Smooth muscle cell of the brain vasculature (primary cell): ENCODE measurements around the gene SCTR.

Experiments used
- DNase-seq: peaks from one replicate; pipeline ENCODE4 v3.0.0-alpha.2; 2012; ENCODE audit warnings: low read depth, low spot score

The SCTR gene

DNA sequence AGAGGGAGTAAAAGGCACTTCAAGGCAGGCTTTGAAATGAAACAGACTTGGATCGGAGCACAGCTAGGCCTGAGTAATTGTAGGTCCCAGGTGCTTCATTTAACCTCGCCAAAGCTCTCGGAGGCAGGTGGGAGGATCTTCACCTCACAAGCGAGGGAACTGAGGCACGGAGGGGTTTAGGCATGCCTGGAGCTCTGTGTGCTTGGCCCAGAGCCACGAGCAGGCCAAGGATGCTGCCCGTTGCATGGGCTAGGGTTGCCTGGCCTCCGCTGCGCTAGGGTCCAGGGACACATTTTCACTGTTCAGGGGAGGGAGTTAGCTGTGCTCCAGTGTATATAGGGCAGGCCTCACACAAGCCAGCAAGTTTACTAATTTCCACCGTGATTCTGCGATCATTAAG lies 81.4 kb downstream of the SCTR start:
- no peak for DNase-seq

DNA sequence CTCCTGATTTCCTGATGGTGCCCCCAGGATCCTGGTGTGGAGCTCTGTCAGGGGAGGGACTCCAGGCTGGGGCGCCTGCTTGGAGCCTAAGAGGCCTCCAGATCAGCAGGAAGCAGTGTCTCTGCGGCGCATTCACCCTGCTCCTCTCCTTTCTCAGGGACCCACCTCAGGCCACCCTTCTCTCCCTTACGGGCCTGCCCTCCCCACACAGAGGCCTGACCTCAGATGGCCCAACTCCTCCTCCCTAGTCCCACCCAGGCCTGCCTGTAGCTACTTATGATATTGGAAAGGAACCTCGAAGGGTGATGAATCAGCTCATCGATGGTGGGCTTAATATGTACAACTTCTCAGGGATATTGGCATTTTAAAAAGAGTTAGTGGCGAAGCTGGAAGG lies 82.1 kb downstream of the SCTR start:
- no peak for DNase-seq

DNA sequence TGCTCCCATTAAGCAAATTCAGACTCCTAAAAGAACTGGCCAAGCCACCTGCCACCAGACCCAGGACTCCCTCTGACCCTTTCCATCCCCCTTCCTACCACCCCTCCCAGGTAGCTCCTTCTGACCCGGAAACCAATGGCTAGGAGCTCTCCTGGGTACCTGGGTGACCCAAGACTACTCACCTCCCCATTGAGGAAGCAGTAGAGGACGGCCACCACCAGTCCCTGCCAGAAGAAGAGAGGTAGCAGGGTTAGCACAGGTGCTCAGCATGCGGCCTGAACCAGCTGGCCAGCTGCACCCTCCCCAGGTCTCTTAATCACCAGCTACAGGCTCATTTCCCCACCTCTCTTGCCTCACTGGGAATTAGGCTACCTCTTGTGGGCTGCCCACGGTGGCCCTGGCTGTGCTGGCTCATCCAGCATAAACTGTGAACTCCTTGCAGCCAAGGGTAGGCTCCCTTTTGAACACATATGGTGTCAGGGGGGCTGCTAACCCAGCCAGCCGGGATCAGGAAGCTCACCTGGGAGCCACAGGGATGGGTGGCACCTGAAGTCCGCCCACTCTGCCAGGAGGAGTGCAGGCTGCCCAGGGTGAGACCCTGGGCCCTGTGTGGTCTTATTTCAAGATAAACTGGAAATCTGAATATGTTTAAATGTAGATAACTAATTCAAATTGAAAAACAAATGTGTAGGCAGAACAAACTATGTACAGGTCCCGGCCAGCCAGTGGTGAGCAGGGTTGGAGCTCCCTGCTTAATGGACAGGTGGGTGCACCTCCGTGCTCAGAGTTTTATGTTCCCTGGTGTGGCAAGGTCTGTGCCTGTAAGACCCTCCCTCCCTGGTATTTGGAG lies 82.7 kb downstream of the SCTR start:
- no peak for DNase-seq

DNA sequence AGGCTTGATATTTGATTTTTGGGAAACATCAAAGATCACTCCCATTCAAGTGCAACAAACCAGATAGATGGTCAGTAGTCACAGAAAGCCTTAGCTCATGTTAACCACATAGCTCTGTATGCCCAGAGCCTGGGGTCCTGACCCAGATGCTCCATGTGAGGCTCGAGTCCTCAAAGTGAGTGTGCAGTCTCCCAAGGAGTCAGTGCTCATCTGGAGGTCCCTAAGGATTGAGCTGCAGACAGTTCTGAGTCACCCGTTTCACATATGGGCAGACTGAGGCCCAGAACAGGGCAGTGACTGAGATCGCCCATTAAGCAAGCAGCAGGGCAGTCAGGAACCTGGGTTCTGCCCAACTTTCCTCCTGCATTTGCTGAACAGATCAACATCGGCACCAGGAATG lies 83.4 kb downstream of the SCTR start:
- no peak for DNase-seq

DNA sequence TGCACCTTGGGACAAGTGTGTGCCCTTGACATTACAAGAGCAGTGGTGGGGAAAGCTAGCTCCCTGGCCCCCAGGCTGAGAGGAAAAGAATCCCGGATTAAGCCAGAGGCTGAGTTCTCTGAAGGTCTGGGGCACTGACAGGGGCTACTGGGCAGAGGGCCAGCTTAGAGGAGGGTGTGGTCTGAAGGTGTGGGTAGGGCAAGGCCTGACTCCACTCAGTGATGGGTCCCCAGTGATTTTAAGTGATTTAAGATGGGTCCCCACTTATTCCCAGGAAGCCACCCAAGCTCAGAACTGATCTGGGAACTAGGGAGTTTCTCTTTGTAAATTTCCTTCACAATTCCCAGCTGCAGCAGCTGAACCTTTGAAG lies 83.8 kb downstream of the SCTR start:
- DNase-seq, result no peak

DNA sequence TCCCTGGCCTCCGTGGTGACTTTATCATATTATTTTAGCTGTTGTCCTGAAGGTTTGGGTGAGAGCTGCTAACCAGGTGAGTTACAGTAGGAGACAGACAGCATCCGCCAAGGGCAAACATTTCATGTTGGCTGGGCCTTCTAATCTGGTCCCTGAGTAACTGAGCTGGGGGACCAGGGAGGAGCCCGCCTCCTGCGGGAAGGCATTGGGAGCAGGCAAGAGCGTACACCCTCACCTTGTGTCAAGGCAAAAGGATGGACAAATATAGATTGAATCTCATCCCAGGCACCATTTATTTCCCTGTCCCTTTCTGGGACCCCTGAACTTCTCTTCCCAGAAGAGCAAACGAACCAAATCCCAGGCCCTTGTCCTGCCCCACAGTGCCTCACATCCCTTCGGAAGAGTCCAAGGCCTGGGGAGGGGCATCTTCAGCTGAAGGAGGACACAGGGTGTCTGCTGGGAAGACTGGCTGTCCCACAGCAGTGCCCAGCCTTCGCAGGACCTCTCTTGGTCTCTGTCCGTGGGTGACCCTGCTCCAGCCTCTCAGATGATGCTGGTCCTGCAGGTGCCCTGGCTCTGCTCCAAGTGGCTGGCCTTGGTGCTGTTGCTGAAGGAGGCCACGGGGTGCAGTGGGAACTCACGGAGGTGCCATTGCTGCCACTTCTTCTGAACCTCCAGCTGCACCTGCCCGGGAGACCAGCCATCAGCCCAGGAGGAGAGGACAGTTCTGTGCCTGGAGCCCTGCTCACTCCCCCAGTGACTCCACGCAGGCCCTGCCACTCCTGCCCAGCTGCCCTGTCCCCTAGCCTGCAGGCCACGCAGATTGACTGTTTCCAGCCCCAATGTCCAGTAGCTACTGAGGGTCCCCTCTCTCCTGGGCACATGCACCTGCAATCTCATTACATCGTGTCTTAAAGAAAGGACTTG lies 84.4 kb downstream of the SCTR start:
- DNase-seq, result no peak

DNA sequence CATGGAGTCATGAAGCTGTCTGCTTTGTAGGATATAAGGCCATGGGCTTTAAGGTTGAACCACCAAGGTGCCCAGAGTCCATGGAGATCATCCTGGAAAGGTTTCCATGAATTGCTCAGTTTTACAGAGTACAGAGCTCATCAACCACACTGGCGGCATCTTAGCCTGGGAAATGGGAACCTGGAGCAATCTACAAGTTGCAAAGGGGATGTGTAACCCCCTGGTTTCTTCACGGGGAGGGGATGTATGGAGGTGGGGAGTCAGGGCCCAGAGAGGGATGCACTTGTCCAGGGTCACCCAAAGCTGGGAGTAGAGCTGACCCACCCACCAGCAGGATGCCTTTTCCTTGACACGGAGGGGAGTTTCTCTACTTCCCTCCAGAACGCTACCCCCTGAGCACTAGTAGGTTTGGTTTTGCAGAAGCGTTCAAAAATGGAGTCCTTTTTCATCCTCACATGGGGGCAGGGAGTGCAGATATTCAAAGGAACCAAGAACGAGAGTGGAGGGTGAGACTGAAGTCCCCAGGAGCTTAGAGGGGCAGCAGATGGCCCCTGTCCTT lies 85.5 kb downstream of the SCTR start:
- DNase-seq, result no peak

DNA sequence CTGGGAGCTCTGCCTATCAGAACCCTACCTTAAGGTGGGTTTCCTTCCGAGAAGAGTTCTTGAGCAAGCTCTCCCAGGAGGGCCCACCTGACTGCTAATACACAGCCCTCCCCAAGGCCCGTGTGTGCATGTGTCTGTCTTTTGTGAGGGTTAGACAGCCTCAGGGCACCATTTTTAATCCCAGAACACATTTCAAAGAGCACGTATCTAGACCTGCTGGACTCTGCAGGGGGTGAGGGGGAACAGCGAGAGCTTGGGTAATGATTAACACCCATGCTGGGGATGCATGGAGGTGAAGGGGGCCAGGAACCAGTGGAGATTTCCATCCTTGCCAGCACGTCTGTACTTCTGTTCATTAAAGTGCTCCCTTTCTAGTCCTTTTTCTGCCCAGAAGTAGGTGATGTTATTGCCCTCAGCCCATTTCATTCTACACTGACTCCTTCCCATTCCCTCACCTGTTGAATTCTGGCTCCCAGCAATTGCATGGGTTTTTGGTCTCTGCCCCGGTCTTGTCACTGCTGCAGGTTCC lies 86.1 kb downstream of the SCTR start:
- DNase-seq, result no peak

DNA sequence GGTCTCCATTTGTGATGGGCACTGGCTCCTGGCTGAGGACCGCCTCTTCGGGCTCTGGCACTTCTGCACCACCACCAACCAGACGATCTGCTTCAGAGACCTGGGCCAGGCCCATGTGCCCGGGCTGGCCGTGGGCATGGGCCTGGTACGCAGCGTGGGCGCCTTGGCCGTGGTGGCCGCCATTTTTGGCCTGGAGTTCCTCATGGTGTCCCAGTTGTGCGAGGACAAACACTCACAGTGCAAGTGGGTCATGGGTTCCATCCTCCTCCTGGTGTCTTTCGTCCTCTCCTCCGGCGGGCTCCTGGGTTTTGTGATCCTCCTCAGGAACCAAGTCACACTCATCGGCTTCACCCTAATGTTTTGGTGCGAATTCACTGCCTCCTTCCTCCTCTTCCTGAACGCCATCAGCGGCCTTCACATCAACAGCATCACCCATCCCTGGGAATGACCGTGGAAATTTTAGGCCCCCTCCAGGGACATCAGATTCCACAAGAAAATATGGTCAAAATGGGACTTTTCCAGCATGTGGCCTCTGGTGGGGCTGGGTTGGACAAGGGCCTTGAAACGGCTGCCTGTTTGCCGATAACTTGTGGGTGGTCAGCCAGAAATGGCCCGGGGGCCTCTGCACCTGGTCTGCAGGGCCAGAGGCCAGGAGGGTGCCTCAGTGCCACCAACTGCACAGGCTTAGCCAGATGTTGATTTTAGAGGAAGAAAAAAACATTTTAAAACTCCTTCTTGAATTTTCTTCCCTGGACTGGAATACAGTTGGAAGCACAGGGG lies 87.1 kb downstream of the SCTR start:
- no peak for DNase-seq

DNA sequence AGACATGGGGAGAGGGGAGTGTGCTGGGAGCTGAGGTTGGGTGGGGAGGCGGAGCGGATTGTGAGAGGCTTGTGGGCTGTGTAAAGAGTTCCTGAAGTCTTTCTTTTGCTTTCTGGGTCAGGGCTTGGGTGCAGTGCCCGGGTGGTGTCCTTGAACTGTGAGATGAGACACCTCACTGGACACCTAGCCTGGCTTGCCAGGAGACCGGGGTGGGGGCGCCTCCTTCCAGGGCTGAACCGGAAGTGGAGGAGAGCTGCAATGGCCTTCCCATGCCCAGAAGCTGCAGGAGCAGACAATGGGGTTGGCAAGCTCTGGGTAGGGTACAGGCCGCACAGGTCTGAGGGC lies 88.4 kb downstream of the SCTR start:
- no peak for DNase-seq

DNA sequence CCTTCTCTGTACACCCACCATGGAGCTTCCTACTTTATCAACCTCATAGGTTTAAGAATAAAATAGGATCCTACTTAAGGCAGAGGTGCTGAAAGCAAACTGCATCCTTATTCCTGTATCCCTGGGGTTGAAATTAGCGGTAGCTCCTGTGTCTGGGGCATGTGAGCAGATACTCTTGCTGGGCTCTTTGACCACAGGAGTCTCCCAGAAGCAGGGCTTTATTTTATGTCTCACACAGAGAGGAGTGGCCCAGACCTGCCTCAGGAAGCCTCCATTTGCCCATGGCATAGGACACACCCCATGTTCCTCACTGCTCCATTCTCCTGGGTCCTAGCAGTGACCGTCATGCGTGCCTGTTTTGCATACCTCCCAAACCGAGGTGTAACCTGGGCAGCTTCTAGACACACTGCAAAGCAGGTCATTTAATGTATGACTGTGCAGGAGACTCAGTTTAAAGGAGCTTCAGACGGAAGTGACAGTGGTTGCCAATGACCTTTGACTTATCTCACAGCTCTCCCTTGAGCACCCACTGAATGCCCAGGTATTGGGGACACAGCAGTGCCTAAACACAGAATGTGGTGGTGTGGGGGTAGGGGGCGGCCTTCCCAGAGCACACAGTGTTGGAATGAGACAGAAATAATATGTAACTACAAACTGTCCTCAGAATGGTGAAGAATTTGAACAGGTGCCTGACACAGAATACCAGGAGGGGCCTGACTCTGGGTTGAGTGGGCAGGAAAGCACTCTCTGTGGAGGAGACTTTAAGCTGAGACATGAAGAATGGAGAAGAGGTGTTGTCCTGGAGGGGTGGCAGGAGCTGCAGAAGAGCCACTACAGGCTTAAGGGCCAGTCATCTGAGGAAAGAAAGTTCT lies 89.0 kb downstream of the SCTR start:
- DNase-seq, result no peak

DNA sequence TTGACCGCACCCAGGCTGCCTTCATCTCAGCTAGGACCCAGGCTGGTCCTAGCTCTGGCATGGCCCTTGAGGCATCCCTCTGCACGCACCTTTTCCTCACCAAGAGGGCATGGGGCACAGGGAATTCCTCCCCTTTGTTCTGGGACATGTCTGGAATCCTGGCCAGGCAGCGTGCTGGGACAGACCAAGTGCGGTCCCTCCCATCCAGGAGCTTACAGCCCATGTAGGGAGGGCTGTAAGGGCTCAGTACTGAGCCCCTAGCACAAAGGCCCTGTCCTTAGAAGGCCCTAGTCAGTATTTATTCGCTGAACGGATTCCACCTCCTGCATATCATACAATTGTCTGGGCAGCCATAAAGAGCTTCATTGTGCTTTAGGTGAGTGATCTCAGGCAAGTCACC lies 89.6 kb downstream of the SCTR start:
- DNase-seq, result no peak

DNA sequence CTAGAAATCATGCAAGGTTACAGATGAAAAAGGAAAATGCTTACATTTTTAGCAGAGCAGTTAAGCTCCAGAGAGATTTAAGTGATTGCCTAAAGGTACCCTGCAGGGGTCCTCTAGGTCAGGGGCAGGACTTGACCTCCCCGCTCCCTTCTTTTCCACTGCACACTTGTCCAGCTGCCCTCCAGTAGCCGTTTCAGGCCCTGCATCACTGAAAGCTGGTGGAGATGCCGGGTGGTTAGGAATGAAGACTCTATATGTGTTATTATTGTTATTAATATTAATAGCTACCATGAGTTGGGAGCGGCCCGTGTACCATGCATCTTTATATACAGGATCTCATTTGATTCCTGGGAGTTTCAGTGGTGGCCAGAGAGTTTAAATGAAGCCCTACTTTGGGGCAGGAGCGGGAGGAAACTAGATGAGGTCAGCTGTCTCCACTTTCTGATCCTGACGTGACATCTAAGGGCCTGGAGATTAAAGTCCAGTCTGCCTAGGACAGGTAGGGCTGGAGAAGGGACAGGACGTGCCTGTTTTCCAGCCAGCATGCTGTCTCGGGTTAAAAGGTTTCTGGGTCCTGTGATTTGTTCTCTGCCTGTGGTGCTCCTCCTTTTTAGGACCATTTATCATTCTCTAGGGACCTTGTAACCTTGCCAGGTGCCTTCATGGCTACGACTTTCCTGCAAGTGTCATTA lies 90.5 kb downstream of the SCTR start:
- no peak for DNase-seq

DNA sequence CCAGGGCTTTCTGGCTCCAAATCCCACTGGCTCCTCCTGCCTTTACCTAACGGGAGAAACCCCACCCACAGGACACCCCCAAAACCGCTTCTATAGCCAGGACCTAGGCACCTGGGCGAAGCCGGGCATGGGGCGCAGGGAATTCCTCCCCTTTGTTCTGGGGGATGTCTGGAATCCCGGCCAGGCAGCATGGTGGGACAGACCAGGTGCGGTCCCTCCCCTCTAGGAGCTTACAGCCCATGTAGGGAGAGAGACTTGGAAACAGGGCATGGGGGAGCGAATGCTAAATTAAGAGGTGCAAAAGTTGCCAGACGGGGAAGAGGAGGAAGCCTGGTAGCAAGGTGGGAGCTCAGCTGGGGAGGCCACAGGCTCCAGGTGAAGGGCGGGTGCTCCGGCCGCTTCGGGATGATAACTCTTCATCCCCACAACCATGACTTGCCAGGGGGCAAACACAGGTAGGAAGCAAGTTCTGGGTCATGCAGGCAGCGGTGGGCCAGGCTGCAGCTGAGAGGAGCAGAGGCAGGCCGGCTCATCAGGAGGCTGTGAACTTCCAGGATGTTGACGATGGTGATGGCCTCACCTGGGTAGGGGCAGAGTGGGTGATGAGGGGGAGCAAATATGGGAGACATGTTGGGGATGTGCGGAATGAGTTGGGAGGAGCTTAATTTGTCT lies 91.3 kb downstream of the SCTR start:
- DNase-seq, result no peak

DNA sequence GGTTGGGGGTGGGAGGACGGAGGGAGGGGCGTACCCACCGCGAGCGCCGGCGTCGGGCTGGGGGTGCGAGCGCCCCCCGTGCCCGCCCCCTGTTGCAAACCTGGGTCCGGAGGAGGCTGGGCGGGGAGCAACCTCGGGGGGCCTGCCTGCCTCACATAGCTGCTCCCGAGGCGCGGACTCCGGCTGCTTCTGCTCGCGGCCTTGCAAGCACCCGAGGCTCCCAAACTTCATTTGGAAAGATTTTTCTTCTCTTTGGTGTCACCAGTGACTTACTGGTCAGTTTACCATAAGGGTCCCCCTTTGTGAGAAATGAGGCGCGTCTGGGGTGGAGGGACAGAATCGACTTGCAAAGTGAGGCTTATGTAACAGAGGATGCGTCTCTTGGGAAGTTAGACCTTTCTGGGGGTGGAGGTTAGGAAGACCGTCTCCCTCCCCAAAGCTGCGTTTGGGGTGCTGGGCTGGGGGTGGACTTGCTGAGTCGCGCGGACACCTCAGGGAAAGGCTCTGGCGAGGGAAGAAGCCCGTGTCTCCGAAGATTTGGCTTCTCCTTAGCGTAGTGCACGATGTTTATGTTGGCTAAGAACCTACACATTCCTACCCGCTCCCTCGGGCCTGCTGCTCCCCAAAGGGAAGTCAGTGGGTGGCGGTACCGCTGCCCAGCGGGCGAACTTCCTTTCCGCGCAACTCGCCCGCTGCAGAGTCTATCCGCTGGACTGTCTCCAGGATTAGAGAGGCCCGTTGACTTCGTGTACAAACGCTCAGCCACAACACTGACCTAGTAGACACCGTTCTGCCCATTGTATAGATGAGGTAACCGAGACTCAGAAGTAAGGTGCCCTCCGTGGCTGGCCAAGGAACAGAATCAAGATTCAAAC lies 92.1 kb downstream of the SCTR start:
- peak; percentile 13 for DNase-seq

DNA sequence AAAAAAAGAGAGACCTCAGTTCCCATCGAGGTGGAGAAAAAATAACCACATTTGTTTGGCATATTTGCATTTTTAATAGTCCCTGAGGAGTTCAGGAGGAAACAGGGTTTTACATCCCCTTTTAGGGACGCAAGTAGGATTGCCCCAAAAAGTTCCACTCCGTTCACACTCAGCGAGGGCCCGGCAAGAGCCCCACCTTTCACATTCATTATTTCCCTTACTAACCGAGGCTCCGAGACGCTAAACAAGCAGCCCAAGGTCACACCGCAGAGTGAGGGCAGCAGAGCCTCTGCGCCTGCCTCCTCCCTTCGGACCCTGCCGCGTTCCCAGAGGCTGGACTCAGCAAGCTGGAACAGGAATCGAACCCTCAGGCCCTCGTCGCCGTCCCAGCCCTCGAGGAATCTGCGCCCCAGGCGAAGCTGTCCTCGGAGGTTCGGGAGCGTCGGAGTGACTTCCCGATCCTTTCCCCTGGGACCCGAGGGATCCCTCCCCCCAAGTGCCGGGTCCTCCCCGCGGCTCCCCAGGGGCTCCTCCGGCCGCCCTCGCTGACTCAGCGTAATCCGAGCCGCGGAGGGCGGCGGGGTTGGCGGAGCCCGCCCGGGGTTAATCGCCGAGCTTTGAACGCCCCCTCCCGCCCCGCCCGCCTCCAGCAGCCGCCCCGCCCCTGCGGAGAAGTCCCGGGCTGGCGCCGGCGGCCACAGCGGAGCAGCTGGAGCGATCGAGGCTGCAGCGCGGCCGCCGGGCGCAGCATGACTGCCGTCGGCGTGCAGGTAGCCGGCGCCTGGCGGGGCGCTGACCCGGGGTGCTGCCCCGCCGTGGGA lies 92.9 kb downstream of the SCTR start, which contains the start of gene TMEM37:
Gene TMEM37, plus strand, starts transcription at position 700 of the 821 bp plus-strand sequence. Its CDS starts 50 bp downstream, at position 750.
- DNase-seq, result peak; percentile 35

DNA sequence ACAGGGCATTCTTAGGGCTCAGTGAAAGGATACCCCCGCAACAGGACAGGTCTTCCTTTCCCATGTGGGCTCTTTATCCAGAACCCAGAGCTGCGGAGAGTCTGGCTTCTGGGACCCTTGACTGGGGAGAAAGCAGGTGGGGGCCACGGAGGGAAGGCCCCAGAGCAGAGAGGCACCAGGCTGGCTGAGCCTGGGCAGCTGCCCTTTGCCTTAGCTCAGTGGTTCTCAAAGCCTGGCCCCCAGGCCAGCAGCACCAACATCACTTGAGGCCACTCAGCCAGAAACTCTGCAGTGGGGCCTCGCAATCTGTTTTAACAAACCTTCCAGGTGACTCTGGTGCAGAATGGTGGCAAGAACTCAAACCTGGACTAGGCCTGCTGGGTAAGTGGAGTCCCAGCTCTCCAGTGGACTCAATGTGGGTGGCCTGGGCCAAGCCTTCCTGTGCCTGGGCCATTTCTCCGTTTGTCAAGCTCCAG lies 94.2 kb downstream of the SCTR start:
- no peak for DNase-seq
